GM18508 (cell line): ENCODE data around the gene EIF4E1B.
"Not testable (repeated sequence)": the region's sequence is repeated elsewhere in the genome, so short reads cannot be mapped to it uniquely, and the experiment has no call there.

Experiments used
- ATAC-seq: cut with Tn5 transposase; IDR thresholded peaks from one replicate; pipeline ENCODE4 v1.9.1; 2021; ENCODE audit warnings: moderate number of reproducible peaks; ENCODE audit not compliant: insufficient read depth, unreplicated experiment

Gene EIF4E1B

GRCh38 chr5:176629853-176630680, at the start of gene EIF4E1B, which contains the start of gene SNCB:
EIF4E1B (plus strand) TSS chr5:176630675; CDS start chr5:176642788, 12,113 bp downstream.
SNCB (minus strand) TSS chr5:176630534; CDS start chr5:176629654, 880 bp downstream.
- ATAC-seq, result no peak

- no peak for ATAC-seq
Observed at GRCh38 chr5:176581361-176581760, 49.1 kb upstream of the EIF4E1B start.

GRCh38 chr5:176583076-176583475, 47.4 kb upstream of the EIF4E1B start:
- ATAC-seq, result no peak

- ATAC-seq, result no peak
Observed at GRCh38 chr5:176587398-176587797, 43.1 kb upstream of the EIF4E1B start.

- no peak for ATAC-seq
Observed at GRCh38 chr5:176588297-176588696, 42.2 kb upstream of the EIF4E1B start.

GRCh38 chr5:176589039-176589769, 41.3 kb upstream of the EIF4E1B start:
- ATAC-seq, result no peak

- no peak for ATAC-seq
Observed at GRCh38 chr5:176590035-176590717, 40.3 kb upstream of the EIF4E1B start.

GRCh38 chr5:176591667-176592066, 38.8 kb upstream of the EIF4E1B start:
- not testable (repeated sequence) for ATAC-seq

GRCh38 chr5:176592573-176592972, 37.9 kb upstream of the EIF4E1B start:
- ATAC-seq, result no peak

- no peak for ATAC-seq
Observed at GRCh38 chr5:176593273-176593869, 37.1 kb upstream of the EIF4E1B start.

- no peak for ATAC-seq
Observed at GRCh38 chr5:176594554-176594953, 35.9 kb upstream of the EIF4E1B start.

- ATAC-seq, result no peak
Observed at GRCh38 chr5:176595386-176595943, 35.0 kb upstream of the EIF4E1B start.

GRCh38 chr5:176596069-176596644, 34.3 kb upstream of the EIF4E1B start:
- no peak for ATAC-seq

- no peak for ATAC-seq
Observed at GRCh38 chr5:176596689-176597416, 33.6 kb upstream of the EIF4E1B start.

- ATAC-seq, result no peak
Observed at GRCh38 chr5:176597417-176598389, 32.8 kb upstream of the EIF4E1B start.

GRCh38 chr5:176599749-176600430, 30.6 kb upstream of the EIF4E1B start:
- ATAC-seq, result not testable (repeated sequence)

GRCh38 chr5:176601901-176602482, 28.5 kb upstream of the EIF4E1B start:
- no peak for ATAC-seq
